Glutamatergic neuron (in vitro differentiated cells): Measurements from ENCODE around the gene RHOA. TPM values are rescaled to one million over a fixed set of nuclear protein-coding genes. Genes with fewer than 3 reads are reported as not detected.

Experiments
- DNase-seq: peaks from one replicate; pipeline ENCODE4 v3.0.0; 2022
- H3K27ac Mint-ChIP-seq: one replicate; pipeline ENCODE4 v1.8.0; 2020; ENCODE audit warnings: mild to moderate bottlenecking, mixed read lengths, inconsistent platforms; ENCODE audit not compliant: unreplicated experiment
- H3K27me3 Mint-ChIP-seq: one replicate; pipeline ENCODE4 v1.8.0; 2020; ENCODE audit warnings: mild to moderate bottlenecking, moderate library complexity, mixed read lengths, inconsistent platforms; ENCODE audit not compliant: unreplicated experiment
- H3K36me3 Mint-ChIP-seq: one replicate; pipeline ENCODE4 v1.8.0; 2020; ENCODE audit warnings: mild to moderate bottlenecking, mixed read lengths, inconsistent platforms; ENCODE audit not compliant: unreplicated experiment
- H3K4me1 Mint-ChIP-seq: one replicate; pipeline ENCODE4 v1.8.0; 2020; ENCODE audit warnings: mild to moderate bottlenecking, low read depth, mixed read lengths, inconsistent platforms; ENCODE audit not compliant: unreplicated experiment
- H3K4me3 Mint-ChIP-seq: one replicate; pipeline ENCODE4 v1.8.0; 2020; ENCODE audit warnings: mild to moderate bottlenecking, mixed read lengths, inconsistent platforms; ENCODE audit not compliant: unreplicated experiment
- H3K9me3 Mint-ChIP-seq: one replicate; pipeline ENCODE4 v1.8.0; 2020; ENCODE audit warnings: mild to moderate bottlenecking, moderate library complexity, mixed read lengths, inconsistent platforms; ENCODE audit not compliant: unreplicated experiment
- long read RNA-seq: library from polyadenylated mRNA; unstranded; transcript quantifications from one replicate; pipeline ENCODE4 v2.0.0, GENCODE V29; 2020; ENCODE audit not compliant: unreplicated experiment
- total RNA-seq: library from RNA; stranded (reverse); fragmentation: NEBNext Ultra II Directional; extraction: Animal tissue kit (Norgen Biotek cat#: 25700); gene quantifications from one replicate; pipeline ENCODE4 v1.2.1, GENCODE V29; 2021; ENCODE audit not compliant: unreplicated experiment
- TF ChIP-seq, protein P1 (sequence below): fragments of 200-600 bp; sonication (generic); IDR thresholded peaks from one replicate; pipeline ENCODE4 v1.5.0; 2021; ENCODE audit not compliant: partially characterized antibody, unreplicated experiment

The RHOA gene
- 262 TPM for total RNA-seq
- long read RNA-seq, transcript RHOA-202 (5 exons, 2,031 nt) = major isoform, 331 of 373 reads
- long read RNA-seq, partial matches to known transcripts = 23 of 373 reads
- long read RNA-seq, other reads (novel, unspliced or antisense) = 14 of 373 reads

DNA sequence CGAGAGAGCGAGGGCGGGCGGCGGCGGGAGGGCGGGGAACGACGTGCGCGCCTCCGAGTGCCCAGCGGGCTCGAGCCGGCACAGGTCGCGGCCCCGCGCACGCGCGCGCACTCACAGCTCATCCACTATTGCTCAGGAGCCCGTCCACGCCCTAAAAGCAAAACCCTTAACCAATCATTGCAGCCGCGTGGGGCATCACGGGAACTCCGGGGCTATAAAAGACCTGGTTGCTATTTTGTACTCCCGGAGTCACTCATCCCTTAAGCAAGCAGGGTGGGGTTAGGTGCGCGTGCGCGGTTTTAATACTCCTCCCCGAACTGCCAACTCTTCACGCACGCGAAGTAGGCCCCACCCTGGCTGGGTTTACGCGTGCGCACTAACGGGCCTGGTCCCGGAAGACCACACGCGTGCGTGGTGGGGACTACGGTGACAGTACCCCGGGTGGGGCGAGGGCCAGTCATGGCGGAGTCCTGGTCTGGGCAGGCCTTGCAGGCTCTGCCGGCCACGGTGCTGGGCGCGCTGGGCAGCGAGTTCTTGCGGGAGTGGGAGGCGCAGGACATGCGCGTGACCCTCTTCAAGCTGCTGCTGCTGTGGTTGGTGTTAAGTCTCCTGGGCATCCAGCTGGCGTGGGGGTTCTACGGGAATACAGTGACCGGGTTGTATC lies at the start of gene RHOA, which contains the start of gene TCTA:
TSS of gene RHOA (minus strand) at position 9 of the 664 bp plus-strand sequence. CDS start 36,387 bp downstream, outside the sequence.
TSS of gene TCTA (plus strand) at position 456 of the 664 bp plus-strand sequence. CDS start at position 460, 4 bp downstream.
- no peaks in the 10 kb centered on the region for H3K36me3 Mint-ChIP-seq
- peaks cover 11% of the 10 kb centered on the region for H3K9me3 Mint-ChIP-seq
- H3K4me3 Mint-ChIP-seq = peak within 1 kb of the TSS; percentile 97
- peaks cover 37% of the 10 kb centered on the region for H3K4me1 Mint-ChIP-seq
- DNase-seq = peak; percentile 96
- peaks cover 2% of the 10 kb centered on the region for H3K27me3 Mint-ChIP-seq
- TF ChIP-seq, protein P1, sequence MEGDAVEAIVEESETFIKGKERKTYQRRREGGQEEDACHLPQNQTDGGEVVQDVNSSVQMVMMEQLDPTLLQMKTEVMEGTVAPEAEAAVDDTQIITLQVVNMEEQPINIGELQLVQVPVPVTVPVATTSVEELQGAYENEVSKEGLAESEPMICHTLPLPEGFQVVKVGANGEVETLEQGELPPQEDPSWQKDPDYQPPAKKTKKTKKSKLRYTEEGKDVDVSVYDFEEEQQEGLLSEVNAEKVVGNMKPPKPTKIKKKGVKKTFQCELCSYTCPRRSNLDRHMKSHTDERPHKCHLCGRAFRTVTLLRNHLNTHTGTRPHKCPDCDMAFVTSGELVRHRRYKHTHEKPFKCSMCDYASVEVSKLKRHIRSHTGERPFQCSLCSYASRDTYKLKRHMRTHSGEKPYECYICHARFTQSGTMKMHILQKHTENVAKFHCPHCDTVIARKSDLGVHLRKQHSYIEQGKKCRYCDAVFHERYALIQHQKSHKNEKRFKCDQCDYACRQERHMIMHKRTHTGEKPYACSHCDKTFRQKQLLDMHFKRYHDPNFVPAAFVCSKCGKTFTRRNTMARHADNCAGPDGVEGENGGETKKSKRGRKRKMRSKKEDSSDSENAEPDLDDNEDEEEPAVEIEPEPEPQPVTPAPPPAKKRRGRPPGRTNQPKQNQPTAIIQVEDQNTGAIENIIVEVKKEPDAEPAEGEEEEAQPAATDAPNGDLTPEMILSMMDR = no peak
- peak within 1 kb of the TSS; percentile 94 for H3K27ac Mint-ChIP-seq

DNA sequence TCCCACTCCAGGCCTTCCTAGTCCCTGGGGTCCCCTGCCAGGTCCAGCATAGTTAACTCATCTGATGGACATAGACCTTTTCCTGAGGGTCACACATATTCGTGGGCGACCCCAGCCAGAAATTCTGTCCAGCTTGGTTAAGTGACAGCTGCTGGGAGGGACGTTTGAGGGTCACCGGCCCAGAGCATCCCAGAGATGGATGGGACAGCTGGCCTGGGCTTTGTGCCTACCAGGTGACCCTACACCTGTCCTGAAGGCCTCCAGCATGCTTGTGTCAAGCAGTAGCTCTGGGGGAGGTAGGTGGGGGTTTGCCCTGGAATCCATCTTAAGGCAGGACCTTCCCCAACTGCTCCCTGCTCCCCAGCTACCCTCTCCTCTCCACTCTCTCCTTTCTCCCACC lies 49.2 kb upstream of the RHOA start:
- Mint-ChIP-seq H3K4me3 (no peak overlapping the region), H3K27ac (no peak overlapping the region), H3K36me3 (no peaks in the 10 kb centered on the region), H3K27me3 (peaks cover 2% of the 10 kb centered on the region), H3K4me1 (peaks cover 16% of the 10 kb centered on the region), H3K9me3 (peaks cover 2% of the 10 kb centered on the region)
- DNase-seq = no peak
- TF ChIP-seq, protein P1 = no peak

DNA sequence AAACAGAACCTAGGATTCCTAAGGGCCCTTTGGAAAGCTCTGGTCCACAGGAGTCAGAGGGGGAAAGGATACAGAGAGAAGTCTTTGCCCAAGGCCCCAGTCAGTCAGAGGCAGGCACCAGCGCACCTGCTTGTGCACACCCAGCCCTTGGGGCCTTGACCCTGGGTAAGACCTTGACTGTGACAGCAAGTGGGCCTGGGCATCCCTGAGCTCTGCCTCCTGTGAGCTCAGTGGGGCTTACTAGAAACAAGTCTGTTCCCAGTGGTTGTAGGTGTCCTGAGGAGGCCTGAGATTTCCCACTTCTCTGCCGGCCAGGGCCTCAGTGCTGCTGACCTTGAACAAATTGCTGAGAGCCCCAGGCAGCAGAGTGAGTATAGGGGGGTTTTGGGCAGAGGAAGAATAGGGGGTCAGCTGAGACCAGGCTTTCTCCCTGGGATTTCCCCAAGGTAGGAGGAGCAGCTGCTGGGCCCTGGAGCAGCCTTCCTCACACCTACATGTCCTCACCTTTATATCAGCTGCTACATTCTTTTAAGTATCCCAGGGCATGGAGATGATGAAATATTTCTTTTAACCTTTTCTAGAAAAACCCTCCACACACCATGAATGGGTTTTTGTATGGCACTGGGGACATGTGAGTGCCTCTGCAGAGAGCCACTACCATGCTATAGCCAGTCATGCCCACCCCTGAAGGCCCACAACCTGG lies 48.6 kb upstream of the RHOA start:
- no peaks in the 10 kb centered on the region for H3K36me3 Mint-ChIP-seq
- TF ChIP-seq, protein P1 = no peak
- peaks cover 20% of the 10 kb centered on the region for H3K4me1 Mint-ChIP-seq
- no peak overlapping the region for H3K4me3 Mint-ChIP-seq
- no peak overlapping the region for H3K27ac Mint-ChIP-seq
- peaks cover 3% of the 10 kb centered on the region for H3K27me3 Mint-ChIP-seq
- H3K9me3 Mint-ChIP-seq = peaks cover 7% of the 10 kb centered on the region
- DNase-seq = no peak

DNA sequence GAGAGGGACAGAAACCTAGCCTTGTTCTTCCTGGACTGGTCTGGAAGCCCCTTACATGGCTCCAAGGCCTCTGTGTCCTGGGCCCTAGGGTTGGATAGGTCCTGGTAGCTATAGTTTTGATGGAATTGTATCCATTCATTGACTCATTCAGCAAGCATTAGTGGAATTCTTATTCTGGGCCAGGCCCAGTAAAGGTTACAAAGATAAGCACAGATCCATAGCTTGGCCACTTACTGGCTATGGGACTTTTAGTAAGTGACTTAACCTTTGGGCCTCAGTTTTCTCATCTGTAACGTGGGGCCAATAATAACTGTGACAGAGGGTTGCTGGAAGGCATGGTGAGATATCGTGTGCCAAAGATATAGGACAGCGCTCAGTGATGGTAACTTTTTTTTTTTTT lies 44.7 kb upstream of the RHOA start:
- Mint-ChIP-seq H3K27ac (no peak overlapping the region), H3K4me1 (peaks cover 20% of the 10 kb centered on the region)
- TF ChIP-seq, protein P1 = no peak

More for the DNA sequence above, 44.7 kb upstream of the RHOA start:
- DNase-seq = no peak
- no peak overlapping the region for H3K4me3 Mint-ChIP-seq
- H3K27me3 Mint-ChIP-seq = peaks cover 4% of the 10 kb centered on the region
- peaks cover 13% of the 10 kb centered on the region for H3K9me3 Mint-ChIP-seq
- no peaks in the 10 kb centered on the region for H3K36me3 Mint-ChIP-seq
